ENCODE data around the gene APBB1IP.

- TF ChIP-seq, protein P1, sequence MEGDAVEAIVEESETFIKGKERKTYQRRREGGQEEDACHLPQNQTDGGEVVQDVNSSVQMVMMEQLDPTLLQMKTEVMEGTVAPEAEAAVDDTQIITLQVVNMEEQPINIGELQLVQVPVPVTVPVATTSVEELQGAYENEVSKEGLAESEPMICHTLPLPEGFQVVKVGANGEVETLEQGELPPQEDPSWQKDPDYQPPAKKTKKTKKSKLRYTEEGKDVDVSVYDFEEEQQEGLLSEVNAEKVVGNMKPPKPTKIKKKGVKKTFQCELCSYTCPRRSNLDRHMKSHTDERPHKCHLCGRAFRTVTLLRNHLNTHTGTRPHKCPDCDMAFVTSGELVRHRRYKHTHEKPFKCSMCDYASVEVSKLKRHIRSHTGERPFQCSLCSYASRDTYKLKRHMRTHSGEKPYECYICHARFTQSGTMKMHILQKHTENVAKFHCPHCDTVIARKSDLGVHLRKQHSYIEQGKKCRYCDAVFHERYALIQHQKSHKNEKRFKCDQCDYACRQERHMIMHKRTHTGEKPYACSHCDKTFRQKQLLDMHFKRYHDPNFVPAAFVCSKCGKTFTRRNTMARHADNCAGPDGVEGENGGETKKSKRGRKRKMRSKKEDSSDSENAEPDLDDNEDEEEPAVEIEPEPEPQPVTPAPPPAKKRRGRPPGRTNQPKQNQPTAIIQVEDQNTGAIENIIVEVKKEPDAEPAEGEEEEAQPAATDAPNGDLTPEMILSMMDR (IDR thresholded peaks at IDR 0.05): no peak
- TF ChIP-seq POLR2AphosphoS5 (IDR thresholded peaks at IDR 0.05) (no peak), POLR2A (IDR thresholded peaks at IDR 0.05) (no peak)
These were observed 25.2 kb upstream of the APBB1IP start for GRCh38 chr10:26412932-26413331.
